ENCODE results near the gene TERB1.

DNA sequence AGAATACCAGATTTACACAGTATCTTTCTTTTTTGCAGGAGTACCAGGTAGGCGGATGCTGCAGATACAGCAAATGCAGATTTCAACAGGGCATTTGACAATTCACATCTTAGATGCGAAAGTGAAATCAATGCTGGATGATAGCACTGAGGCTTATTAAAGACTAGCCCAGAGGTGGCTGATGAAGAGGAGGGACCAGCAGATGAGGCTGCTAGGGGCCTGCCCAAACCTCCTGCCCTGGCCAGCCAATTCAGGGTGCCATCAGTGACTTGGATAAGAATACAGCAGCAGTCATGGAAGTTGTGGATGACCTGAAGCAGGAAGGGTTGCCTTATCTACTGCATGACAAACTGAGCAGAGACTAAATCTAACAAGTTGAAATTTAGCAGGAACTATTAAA, 48.4 kb downstream of the TERB1 start:
- TF ChIP-seq, protein P1, sequence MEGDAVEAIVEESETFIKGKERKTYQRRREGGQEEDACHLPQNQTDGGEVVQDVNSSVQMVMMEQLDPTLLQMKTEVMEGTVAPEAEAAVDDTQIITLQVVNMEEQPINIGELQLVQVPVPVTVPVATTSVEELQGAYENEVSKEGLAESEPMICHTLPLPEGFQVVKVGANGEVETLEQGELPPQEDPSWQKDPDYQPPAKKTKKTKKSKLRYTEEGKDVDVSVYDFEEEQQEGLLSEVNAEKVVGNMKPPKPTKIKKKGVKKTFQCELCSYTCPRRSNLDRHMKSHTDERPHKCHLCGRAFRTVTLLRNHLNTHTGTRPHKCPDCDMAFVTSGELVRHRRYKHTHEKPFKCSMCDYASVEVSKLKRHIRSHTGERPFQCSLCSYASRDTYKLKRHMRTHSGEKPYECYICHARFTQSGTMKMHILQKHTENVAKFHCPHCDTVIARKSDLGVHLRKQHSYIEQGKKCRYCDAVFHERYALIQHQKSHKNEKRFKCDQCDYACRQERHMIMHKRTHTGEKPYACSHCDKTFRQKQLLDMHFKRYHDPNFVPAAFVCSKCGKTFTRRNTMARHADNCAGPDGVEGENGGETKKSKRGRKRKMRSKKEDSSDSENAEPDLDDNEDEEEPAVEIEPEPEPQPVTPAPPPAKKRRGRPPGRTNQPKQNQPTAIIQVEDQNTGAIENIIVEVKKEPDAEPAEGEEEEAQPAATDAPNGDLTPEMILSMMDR (IDR thresholded peaks at IDR 0.05; ENCODE audit: poor library complexity): no peak
- TF ChIP-seq EZH2 (IDR thresholded peaks at IDR 0.05; ENCODE audit: borderline replicate concordance): no peak

Measured in hepatocyte (in vitro differentiated cells).